ENCODE data around the gene ZEB2. TPM values are rescaled to one million over a fixed set of nuclear protein-coding genes. Genes with fewer than 3 reads are reported as not detected.

The ZEB2 gene
- total RNA-seq, 1 experiment from 2014 or later: 1.2 TPM

GRCh38 chr2:144431392-144431783 lies 88.5 kb downstream of the ZEB2 start:
- no peak overlapping the region for H3K18ac ChIP-seq (ENCODE audit: insufficient read length, low read depth, low read length)
- no peaks in the 10 kb centered on the region for H3K27me3 ChIP-seq (ENCODE audit: insufficient read depth, low read length)
- no peak overlapping the region for H3K56ac ChIP-seq (ENCODE audit: insufficient read length, low read depth, low read length)
- peaks cover 16% of the 10 kb centered on the region in 2 experiments for H3K4me1 Mint-ChIP-seq
- H3K4me3 Mint-ChIP-seq: no peak overlapping the region; a peak in 1 of 5 replicates
- H2AK5ac ChIP-seq (ENCODE audit: insufficient read length, low read length): no peak overlapping the region
- H4K91ac ChIP-seq (ENCODE audit: insufficient read length, low read depth, low read length): no peak overlapping the region
- no peak overlapping the region for H2BK15ac ChIP-seq (ENCODE audit: low read depth, low read length)
- H2BK20ac ChIP-seq (ENCODE audit: low read depth, low read length, poor library complexity, severe bottlenecking): no peak overlapping the region
- no peak overlapping the region for H3K27ac Mint-ChIP-seq
- no peak for TF ChIP-seq CTCF (conservative IDR thresholded peaks at IDR 0.05)
- H4K8ac ChIP-seq (replicated peaks; ENCODE audit: insufficient read length, low read depth, low read length): no peak overlapping the region
- no peak overlapping the region for H2BK12ac ChIP-seq (ENCODE audit: insufficient read length, low read depth, low read length)
- H2BK120ac ChIP-seq (ENCODE audit: low read depth, low read length, poor library complexity, severe bottlenecking): no peak overlapping the region
- no peaks in the 10 kb centered on the region for H3K9me3 ChIP-seq (ENCODE audit: control insufficient read depth, low read depth, low read length)
- 0 out of 7 replicates have a peak, but pooled peaks cover 0 to 1% (median 0%) of the 10 kb centered on the region in 3 experiments for H3K36me3 Mint-ChIP-seq (ENCODE audit: insufficient read depth in 1 of 3, low read depth in 3 of 3)
- no peak for DNase-seq
- H4K20me1 ChIP-seq (ENCODE audit: control insufficient read depth, insufficient read depth, insufficient read length): no peaks in the 10 kb centered on the region
- no CpG with 5 or more reads among the region's 8 CpGs for WGBS (ENCODE audit: extremely low coverage, insufficient read length, low lambda C conversion rate)
- no peak overlapping the region for H2BK5ac ChIP-seq (ENCODE audit: insufficient read length, low read length)
- H3T11ph ChIP-seq (ENCODE audit: low read length): no peak overlapping the region
- H3K4me2 ChIP-seq (ENCODE audit: insufficient read depth, insufficient read length, low read length): no peak overlapping the region
- no peaks in the 10 kb centered on the region for H3K4me1 ChIP-seq (ENCODE audit: insufficient read depth, low read length)
- no peaks in the 10 kb centered on the region; a peak in 1 of 5 replicates for H3K9me3 Mint-ChIP-seq
- H3K27me3 Mint-ChIP-seq (ENCODE audit: low read depth): peaks cover 2% of the 10 kb centered on the region; the same call in 1 of the 2 replicates
- H3K23ac ChIP-seq (ENCODE audit: insufficient read length, low read depth, low read length): no peak overlapping the region
- no peak overlapping the region for H3K9ac ChIP-seq (ENCODE audit: extremely low read depth, insufficient read length, low read length)
- no peaks in the 10 kb centered on the region for H3K79me2 ChIP-seq (ENCODE audit: insufficient read depth, low read length)
- H2AFZ ChIP-seq (ENCODE audit: low read length): no peak overlapping the region
- no peaks in the 10 kb centered on the region for H3K79me1 ChIP-seq (ENCODE audit: insufficient read depth, low read depth, low read length, poor library complexity, severe bottlenecking)
- H3K27ac ChIP-seq (ENCODE audit: insufficient read length, low read depth, low read length): no peak overlapping the region
- H3K4ac ChIP-seq (ENCODE audit: low read depth, low read length): no peak overlapping the region
- no peak overlapping the region for H3K14ac ChIP-seq (ENCODE audit: insufficient read depth, low read length)
- no peaks in the 10 kb centered on the region for H3K23me2 ChIP-seq (ENCODE audit: insufficient read length, low read depth, low read length, poor library complexity, severe bottlenecking)
- H4K5ac ChIP-seq (ENCODE audit: insufficient read length, low read depth, low read length): no peak overlapping the region

All from H9 (cell line).